Measurements from ENCODE around the gene RFX5.

DNA sequence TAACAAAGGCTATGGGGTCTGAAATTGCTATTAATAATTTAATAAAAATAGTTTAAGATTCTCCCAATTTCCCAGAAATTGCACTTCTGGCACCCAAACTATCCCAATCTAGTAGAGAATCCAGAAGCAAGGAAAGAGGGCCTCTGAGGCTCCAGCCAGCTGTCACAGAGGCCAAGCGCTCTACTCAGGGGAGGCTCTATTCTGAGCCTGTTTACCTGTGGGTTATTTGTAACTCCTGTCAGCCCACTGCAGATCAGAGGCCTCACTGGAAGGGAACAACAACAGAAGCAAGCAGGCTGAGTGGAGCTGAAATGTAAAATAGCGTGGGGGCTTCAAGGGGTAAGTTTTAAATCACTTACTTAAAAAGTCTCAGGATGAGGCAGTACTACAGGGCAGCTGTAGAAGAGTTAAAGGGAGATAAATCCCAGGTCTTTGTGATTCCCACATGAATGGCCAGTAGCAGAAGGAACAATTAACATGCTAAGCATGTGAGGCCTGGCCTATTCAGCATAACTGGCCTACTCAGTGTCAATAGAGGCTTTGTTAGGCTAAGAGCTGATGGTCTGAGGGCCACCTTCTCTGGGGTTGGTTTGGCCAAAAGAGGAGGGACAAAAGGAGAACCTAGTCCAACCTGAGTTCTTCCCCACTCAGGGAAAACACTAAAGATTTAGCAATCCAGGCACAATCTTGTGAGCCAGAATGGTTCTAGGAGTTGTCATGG, 52.1 kb downstream of the RFX5 start:
- TF ChIP-seq CTCF (IDR thresholded peaks at IDR 0.05) (no peak), MAZ (IDR thresholded peaks at IDR 0.05; ENCODE audit: borderline replicate concordance, low read depth, low read length) (no peak), EP300 (IDR thresholded peaks at IDR 0.05) (no peak), SREBF2 (IDR thresholded peaks at IDR 0.05) (no peak), HES2 (IDR thresholded peaks at IDR 0.05) (no peak), JUNB (IDR thresholded peaks at IDR 0.05) (no peak), HOXB5 (CRISPR knock-in tag; IDR thresholded peaks at IDR 0.05) (no peak)
- TF ChIP-seq, protein P1, sequence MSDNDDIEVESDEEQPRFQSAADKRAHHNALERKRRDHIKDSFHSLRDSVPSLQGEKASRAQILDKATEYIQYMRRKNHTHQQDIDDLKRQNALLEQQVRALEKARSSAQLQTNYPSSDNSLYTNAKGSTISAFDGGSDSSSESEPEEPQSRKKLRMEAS (IDR thresholded peaks at IDR 0.05): no peak
